ENCODE measurements around the gene PARS2. TPM values are rescaled to one million over a fixed set of nuclear protein-coding genes. Genes with fewer than 3 reads are reported as not detected.

The PARS2 gene
- total RNA-seq, 4 donors from 2014 or later = 4.8 to 7.4 (median 6.0) TPM

DNA sequence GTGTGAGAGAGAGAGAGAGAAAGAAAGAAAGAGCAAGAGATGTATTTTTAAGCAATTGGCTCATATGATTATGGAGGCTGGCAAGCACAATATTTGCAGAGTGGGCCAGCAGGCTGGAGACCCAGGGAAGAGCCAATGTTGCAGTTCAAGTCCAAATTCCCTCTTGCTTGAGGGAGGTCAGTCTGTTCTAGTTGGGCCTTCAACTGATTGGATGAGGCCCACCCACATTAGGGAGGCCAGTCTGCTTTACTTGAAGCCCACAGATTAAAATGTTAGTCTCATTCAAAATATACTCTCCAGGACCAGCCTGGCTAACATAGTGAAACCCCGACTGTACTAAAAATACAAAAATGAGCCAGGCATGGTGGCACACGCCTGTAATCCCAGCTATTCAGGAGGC lies 8.6 kb upstream of the PARS2 start:
- Histone ChIP-seq H3K36me3 (no peaks in the 10 kb centered on the region), H3K27me3 (no peaks in the 10 kb centered on the region), H3K9me3 (no peaks in the 10 kb centered on the region), H3K27ac (no peak overlapping the region), H3K4me3 (replicated peaks in 1 of 3) (no peak overlapping the region), H3K4me1 (no peaks in the 10 kb centered on the region)
- DNase-seq = no peak
- TF ChIP-seq POLR2A (IDR thresholded peaks at IDR 0.05) = no peak
- TF ChIP-seq, protein P1, sequence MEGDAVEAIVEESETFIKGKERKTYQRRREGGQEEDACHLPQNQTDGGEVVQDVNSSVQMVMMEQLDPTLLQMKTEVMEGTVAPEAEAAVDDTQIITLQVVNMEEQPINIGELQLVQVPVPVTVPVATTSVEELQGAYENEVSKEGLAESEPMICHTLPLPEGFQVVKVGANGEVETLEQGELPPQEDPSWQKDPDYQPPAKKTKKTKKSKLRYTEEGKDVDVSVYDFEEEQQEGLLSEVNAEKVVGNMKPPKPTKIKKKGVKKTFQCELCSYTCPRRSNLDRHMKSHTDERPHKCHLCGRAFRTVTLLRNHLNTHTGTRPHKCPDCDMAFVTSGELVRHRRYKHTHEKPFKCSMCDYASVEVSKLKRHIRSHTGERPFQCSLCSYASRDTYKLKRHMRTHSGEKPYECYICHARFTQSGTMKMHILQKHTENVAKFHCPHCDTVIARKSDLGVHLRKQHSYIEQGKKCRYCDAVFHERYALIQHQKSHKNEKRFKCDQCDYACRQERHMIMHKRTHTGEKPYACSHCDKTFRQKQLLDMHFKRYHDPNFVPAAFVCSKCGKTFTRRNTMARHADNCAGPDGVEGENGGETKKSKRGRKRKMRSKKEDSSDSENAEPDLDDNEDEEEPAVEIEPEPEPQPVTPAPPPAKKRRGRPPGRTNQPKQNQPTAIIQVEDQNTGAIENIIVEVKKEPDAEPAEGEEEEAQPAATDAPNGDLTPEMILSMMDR (IDR thresholded peaks at IDR 0.05) = no peak
- intact Hi-C loops (cut with DNase I) = no loop called here
- WGBS, 2 donors = 84 to 89% methylated on average over 2 of the region's 2 CpGs

DNA sequence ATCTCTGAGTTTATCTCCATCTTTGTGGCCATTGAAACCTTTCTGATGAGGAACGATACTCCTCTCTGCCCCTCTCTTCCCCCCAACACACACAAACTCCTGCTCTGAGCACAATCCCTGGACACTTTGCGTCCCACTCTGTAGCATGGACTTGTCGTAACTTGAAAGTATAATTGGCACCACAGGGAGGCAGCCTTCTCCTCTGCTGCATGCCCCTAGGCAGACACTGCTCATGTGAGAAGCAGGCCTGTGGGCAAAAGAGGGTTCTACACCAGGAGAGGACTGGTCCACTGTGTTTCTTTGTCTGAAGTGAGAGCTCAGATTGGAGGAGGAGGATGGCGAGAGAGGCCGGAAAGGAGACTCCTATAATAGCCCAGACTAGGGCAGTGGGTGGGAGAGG lies 3.8 kb upstream of the PARS2 start:
- DNase-seq = no peak
- Histone ChIP-seq H3K4me1 (peaks cover under 1 to 7% of the 10 kb centered on the region in 2 donors), H3K36me3 (no peaks in the 10 kb centered on the region), H3K9me3 (no peaks in the 10 kb centered on the region), H3K27me3 (no peaks in the 10 kb centered on the region), H3K4me3 (replicated peaks in 1 of 3) (no peak overlapping the region), H3K27ac (no peak overlapping the region)
- intact Hi-C loops (cut with DNase I) = no loop called here
- TF ChIP-seq POLR2A (IDR thresholded peaks at IDR 0.05) = no peak
- TF ChIP-seq, protein P1 (IDR thresholded peaks at IDR 0.05) = no peak
- 77 to 83% methylated on average over 5 of the region's 5 CpGs for WGBS, 2 donors

DNA sequence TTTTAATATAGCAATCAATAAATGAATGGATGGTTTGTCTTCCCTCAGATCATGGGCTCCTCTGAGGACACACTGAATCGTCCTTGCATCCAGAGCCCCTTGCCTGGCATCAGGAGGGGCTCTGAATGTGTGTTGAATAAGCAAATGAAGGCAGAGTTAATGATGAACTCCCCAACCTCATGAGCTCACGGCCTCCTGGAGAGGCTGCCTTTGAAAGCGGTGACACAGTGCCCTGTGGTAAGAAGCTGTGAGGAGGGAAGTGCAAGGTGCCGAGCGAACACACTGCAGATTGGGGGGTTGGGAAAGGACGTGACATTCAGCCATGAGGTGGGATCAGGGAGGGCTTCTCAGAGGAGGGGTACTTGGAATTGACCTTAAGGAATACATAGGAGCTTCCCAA lies 3.2 kb upstream of the PARS2 start:
- DNase-seq = no peak
- H3K4me3 ChIP-seq (replicated peaks in 1 of 3) = no peak overlapping the region
- intact Hi-C loops (cut with DNase I) = no loop called here
- TF ChIP-seq, protein P1 (IDR thresholded peaks at IDR 0.05) = no peak
- no peak for TF ChIP-seq POLR2A (IDR thresholded peaks at IDR 0.05)
- 41 to 44% methylated on average over 6 of the region's 6 CpGs for WGBS, 2 donors
- no peaks in the 10 kb centered on the region for H3K9me3 ChIP-seq
- peaks cover 3 to 10% of the 10 kb centered on the region in 2 donors for H3K4me1 ChIP-seq
- H3K27ac ChIP-seq = no peak overlapping the region
- no peaks in the 10 kb centered on the region for H3K36me3 ChIP-seq
- H3K27me3 ChIP-seq = no peaks in the 10 kb centered on the region

DNA sequence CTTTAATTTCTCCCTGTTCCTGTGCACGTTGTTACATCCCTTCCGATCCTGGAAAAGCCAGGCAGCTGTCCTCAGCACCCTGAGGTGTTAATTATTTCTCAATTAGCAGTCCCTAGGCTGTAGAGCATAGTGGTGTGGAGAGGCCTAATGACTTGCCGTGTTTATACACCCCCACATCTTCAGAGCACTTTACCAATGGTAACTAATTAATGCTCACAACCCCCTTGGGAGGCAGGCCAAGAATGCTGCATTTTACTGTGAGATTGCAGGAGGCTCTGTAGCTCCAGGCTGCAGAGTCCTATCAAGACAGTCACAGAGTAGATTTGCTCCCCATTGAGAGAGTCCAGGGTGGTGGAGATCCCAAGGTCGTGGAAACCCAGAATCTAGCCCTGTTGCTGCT lies 2.4 kb upstream of the PARS2 start:
- H3K4me1 ChIP-seq = peaks cover 3 to 10% of the 10 kb centered on the region in 2 donors
- H3K36me3 ChIP-seq = no peaks in the 10 kb centered on the region
- no peak overlapping the region for H3K27ac ChIP-seq
- intact Hi-C loops (cut with DNase I) = no loop called here
- no peaks in the 10 kb centered on the region for H3K9me3 ChIP-seq
- TF ChIP-seq POLR2A (IDR thresholded peaks at IDR 0.05) = no peak
- TF ChIP-seq, protein P1 (IDR thresholded peaks at IDR 0.05) = no peak
- WGBS, 2 donors = 23 to 24% methylated on average over 4 of the region's 4 CpGs
- no peak for DNase-seq
- H3K27me3 ChIP-seq = no peaks in the 10 kb centered on the region
- H3K4me3 ChIP-seq (replicated peaks in 1 of 3) = no peak overlapping the region

DNA sequence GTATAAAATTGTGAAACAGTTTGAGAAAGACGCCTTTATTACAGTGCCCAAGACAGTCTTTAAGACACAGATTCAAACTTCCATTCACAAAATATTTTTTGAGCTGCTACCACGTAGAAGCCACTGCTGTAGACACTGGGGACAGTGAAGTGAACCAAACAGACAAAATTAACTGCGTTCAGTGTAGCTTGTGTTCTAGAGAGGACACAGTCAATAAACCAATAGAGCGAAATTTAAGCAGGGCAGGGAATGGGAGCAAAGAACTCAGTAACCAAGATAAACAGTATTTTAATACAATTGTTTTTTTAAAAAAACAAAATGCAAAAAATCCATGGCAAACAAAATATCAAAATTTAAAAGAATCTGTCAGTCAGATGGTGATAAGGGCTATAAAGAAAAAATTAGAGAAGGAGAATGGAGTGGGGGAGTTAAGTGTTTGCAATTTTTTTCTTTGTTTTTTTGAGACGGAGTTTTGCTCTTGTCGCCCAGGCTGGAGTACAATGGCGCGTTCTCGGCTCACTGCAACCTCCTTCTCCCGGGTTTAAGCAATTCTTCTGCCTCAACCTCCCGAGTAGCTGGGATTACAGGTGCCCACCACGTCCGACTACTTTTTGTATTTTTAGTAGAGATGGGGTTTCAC lies 719 bp upstream of the PARS2 start:
- no peaks in the 10 kb centered on the region for H3K36me3 ChIP-seq
- DNase-seq = no peak
- no peaks in the 10 kb centered on the region for H3K27me3 ChIP-seq
- intact Hi-C loops (cut with DNase I) = no loop called here
- H3K27ac ChIP-seq = peak overlapping the region in 1 of 3 donors; percentile 12
- TF ChIP-seq, protein P1 (IDR thresholded peaks at IDR 0.05) = no peak
- TF ChIP-seq POLR2A (IDR thresholded peaks at IDR 0.05) = no peak
- H3K4me1 ChIP-seq = peaks cover 3 to 10% of the 10 kb centered on the region in 2 donors
- H3K4me3 ChIP-seq (replicated peaks in 1 of 3) = peak overlapping the region in 2 of 3 donors; percentile 10 to 11
- H3K9me3 ChIP-seq = no peaks in the 10 kb centered on the region
- 52 to 54% methylated on average over 13 of the region's 13 CpGs for WGBS, 2 donors
